ENCODE results near the gene CLRN1.

- TF ChIP-seq POLR2AphosphoS5 (IDR thresholded peaks at IDR 0.05; ENCODE audit: low read depth) (no peak), CTCF (conservative IDR thresholded peaks at IDR 0.05; ENCODE audit: low read depth in 2 of 2) (no peak), JUNB (IDR thresholded peaks at IDR 0.05; ENCODE audit: unreplicated experiment) (no peak), ZNF114 (CRISPR knock-in tag; IDR thresholded peaks at IDR 0.05) (no peak), EZH2 (IDR thresholded peaks at IDR 0.05; ENCODE audit: low read depth, unreplicated experiment) (no peak), CREB1 (CRISPR knock-in tag; IDR thresholded peaks at IDR 0.05; ENCODE audit: low read depth) (no peak), EZH2phosphoT487 (IDR thresholded peaks at IDR 0.05; ENCODE audit: unreplicated experiment) (no peak), STAT1 (IDR thresholded peaks at IDR 0.05; ENCODE audit: unreplicated experiment) (no peak), ZNF331 (CRISPR knock-in tag; IDR thresholded peaks at IDR 0.05; ENCODE audit: low read depth) (no peak)
- TF ChIP-seq, protein P1, sequence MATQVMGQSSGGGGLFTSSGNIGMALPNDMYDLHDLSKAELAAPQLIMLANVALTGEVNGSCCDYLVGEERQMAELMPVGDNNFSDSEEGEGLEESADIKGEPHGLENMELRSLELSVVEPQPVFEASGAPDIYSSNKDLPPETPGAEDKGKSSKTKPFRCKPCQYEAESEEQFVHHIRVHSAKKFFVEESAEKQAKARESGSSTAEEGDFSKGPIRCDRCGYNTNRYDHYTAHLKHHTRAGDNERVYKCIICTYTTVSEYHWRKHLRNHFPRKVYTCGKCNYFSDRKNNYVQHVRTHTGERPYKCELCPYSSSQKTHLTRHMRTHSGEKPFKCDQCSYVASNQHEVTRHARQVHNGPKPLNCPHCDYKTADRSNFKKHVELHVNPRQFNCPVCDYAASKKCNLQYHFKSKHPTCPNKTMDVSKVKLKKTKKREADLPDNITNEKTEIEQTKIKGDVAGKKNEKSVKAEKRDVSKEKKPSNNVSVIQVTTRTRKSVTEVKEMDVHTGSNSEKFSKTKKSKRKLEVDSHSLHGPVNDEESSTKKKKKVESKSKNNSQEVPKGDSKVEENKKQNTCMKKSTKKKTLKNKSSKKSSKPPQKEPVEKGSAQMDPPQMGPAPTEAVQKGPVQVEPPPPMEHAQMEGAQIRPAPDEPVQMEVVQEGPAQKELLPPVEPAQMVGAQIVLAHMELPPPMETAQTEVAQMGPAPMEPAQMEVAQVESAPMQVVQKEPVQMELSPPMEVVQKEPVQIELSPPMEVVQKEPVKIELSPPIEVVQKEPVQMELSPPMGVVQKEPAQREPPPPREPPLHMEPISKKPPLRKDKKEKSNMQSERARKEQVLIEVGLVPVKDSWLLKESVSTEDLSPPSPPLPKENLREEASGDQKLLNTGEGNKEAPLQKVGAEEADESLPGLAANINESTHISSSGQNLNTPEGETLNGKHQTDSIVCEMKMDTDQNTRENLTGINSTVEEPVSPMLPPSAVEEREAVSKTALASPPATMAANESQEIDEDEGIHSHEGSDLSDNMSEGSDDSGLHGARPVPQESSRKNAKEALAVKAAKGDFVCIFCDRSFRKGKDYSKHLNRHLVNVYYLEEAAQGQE (IDR thresholded peaks at IDR 0.05; ENCODE audit: unreplicated experiment), result no peak
- TF ChIP-seq, protein P2, sequence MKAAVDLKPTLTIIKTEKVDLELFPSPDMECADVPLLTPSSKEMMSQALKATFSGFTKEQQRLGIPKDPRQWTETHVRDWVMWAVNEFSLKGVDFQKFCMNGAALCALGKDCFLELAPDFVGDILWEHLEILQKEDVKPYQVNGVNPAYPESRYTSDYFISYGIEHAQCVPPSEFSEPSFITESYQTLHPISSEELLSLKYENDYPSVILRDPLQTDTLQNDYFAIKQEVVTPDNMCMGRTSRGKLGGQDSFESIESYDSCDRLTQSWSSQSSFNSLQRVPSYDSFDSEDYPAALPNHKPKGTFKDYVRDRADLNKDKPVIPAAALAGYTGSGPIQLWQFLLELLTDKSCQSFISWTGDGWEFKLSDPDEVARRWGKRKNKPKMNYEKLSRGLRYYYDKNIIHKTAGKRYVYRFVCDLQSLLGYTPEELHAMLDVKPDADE (IDR thresholded peaks at IDR 0.05), result no peak
These were observed 73.4 kb downstream of the CLRN1 start for GRCh38 chr3:150899141-150899540.
